Middle frontal gyrus (tissue), 1 donor: ENCODE data around the gene MEIS2.

ENCODE experiments used
- DNase-seq: peaks from one replicate; pipeline ENCODE4 v3.0.0-alpha.2; 2015; ENCODE audit warnings: low spot score; ENCODE audit errors: extremely low spot score

The MEIS2 gene

GRCh38 chr15:37041042-37041441 lies 59.3 kb downstream of the MEIS2 start:
- no peak for DNase-seq

- DNase-seq, result no peak
Measured at GRCh38 chr15:37040072-37040742, 60.1 kb downstream of the MEIS2 start.

GRCh38 chr15:37038716-37039106 lies 61.6 kb downstream of the MEIS2 start:
- no peak for DNase-seq

- DNase-seq, result no peak
Measured at GRCh38 chr15:37037850-37038715, 62.3 kb downstream of the MEIS2 start.

- no peak for DNase-seq
Measured at GRCh38 chr15:37037071-37037655, 63.2 kb downstream of the MEIS2 start.

- DNase-seq, result no peak
Measured at GRCh38 chr15:37034835-37035748, 65.3 kb downstream of the MEIS2 start.

- no peak for DNase-seq
Measured at GRCh38 chr15:37034392-37034791, 66.0 kb downstream of the MEIS2 start.

GRCh38 chr15:37032091-37032775 lies 68.1 kb downstream of the MEIS2 start:
- DNase-seq, result no peak

GRCh38 chr15:37031198-37031597 lies 69.2 kb downstream of the MEIS2 start:
- DNase-seq, result no peak

GRCh38 chr15:37028625-37029296 lies 71.6 kb downstream of the MEIS2 start:
- no peak for DNase-seq

GRCh38 chr15:37020852-37021251 lies 79.5 kb downstream of the MEIS2 start:
- DNase-seq, result no peak

- DNase-seq, result no peak
Measured at GRCh38 chr15:37019479-37020433, 80.6 kb downstream of the MEIS2 start.

- DNase-seq, result no peak
Measured at GRCh38 chr15:37017031-37017625, 83.2 kb downstream of the MEIS2 start.

- no peak for DNase-seq
Measured at GRCh38 chr15:37016231-37016630, 84.1 kb downstream of the MEIS2 start.

GRCh38 chr15:37015451-37015850 lies 84.9 kb downstream of the MEIS2 start:
- DNase-seq, result no peak

- no peak for DNase-seq
Measured at GRCh38 chr15:37015035-37015434, 85.3 kb downstream of the MEIS2 start.

- DNase-seq, result no peak
Measured at GRCh38 chr15:37014566-37014965, 85.8 kb downstream of the MEIS2 start.

GRCh38 chr15:37014137-37014536 lies 86.2 kb downstream of the MEIS2 start:
- DNase-seq, result no peak

GRCh38 chr15:37010595-37010994 lies 89.8 kb downstream of the MEIS2 start:
- DNase-seq, result no peak
